GM18873 (cell line): ENCODE results near the gene DTNB.
"Not testable (repeated sequence)": the region's sequence is repeated elsewhere in the genome, so short reads cannot be mapped to it uniquely, and the experiment has no call there.

Source experiments
- ATAC-seq: cut with Tn5 transposase; IDR thresholded peaks from one replicate; pipeline ENCODE4 v1.9.1; 2021; ENCODE audit warnings: mild to moderate bottlenecking, moderate library complexity, moderate number of reproducible peaks; ENCODE audit not compliant: unreplicated experiment, low FRiP score

The DTNB gene

DNA sequence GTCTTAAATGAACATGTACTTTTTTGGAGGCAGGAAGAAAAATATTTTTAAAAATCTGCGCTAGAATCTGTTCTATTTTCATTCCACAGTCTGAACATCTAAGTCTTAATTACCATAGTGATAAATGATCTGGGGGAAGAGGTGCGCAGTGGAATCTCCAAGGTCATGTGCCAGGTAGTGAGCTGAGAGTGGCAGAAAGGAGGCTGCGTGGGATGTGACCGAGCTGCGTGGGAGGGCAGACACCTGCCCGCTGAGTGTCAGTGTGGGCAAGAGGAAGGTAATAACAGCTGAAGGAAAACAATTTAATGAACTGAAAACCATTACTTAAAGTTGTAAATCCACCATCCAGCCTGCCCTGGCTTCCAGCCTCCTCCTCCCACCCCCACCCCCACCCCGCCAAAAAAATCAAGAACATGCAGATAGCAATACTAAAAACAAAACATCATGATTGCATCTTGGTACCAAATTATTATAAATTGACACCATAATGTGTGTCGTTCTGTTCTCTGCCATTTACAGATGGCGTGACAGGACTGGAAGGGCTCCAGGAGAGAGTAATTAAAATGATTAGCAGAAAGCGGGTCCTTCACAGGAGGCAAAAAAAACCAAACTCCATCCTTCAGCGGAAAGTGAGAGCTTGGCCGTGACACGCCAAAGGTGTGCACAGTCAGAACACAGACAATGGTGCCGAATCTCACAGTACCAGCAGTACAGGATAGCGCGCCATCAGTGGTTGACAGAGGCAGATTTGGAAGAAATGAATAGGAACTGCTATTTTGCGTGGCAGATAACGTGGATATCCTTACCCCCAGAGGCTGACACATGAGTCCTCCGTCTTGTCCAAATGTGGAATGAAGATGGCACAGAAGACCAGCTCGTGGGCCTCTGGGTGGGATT lies 11.4 kb upstream of the DTNB start:
- ATAC-seq = no peak

DNA sequence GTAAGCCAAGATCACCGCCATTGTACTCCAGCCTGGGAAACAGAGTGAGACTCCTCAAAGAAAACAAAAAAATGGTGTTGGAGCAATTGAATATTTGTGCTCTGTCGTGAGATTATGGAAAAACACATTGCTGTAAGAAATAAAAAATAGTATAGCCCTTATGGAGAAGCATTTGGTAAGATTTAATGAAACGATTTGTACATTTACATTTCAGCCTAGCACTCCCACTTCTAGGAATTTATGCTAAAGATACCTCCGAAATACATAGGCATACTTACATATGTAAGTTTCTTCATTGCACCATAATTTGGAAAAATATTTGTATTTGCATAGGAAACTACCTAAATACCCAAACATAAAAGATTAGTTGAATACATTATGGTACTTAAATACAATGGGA lies 8.7 kb upstream of the DTNB start:
- ATAC-seq = no peak

DNA sequence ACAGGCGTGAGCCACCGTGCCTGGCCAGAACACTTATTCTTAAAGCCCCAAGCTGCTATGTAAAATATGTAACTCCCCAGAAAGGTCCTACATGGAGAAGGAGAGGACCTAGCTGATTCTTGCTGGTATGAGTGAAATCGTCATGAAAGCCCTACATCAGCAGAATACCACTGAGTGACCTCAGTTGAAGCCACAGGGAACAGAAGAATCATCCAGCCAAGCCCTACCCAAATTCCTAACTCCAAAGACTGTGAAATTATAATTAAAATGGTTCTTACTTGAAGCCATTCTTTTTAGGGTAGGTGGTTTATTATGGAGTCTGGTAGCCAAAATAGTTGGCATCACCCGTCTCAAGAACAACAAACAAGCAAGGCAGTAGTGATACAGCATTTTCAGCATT lies 4.5 kb upstream of the DTNB start:
- no peak for ATAC-seq

DNA sequence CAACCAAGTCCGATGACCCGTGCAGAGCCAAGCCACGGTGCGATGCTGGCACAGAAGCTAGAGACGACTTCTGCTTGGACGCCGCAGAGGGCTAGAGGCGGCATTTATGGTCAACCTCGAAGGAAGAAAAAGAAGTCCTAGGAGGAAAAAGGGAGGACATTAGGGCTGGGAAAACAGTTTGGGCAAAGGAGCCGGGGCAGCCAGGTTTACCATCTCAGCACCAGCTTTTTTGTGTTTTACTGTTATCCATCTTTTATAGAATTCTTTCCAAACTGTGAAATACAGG lies 643 bp upstream of the DTNB start:
- ATAC-seq = no peak

DNA sequence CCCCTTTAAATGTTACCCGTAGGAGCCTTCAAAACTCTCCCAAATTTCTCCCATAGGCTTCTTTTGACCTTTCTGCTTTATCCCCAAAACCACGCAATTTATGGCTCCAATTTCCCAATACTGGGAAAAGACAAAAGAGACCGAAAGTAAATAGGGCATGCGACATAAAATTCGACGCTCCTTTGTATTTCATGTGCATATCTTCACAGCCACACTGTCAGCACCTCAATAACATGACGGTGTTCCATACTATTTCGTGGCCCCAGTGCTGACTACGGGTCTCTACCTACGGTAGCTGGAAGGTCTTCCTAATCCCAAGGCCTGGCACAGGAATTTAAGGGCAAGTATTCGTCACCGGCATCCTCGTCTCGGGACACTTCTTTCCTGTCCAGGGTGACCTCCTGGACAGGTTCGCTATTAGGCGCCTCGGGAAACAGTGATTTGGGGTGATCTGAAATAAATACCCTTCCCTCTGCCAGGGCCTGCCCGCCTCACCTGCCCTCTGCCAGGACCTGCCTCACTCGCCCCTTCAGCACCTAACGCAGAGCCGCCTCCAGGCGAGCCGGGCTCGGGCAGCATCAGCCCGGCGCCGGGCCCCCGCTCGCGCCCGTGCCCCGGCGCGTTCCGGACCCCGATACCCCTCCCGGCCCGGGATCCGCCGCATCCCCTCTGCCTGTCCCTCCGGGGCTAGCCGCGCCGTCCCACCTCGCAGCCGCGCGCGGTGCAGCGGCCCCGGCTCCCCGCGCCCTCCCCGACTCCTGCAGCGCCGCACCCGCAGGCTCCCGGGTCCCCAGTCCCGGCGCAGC lies 680 bp downstream of the DTNB start:
- ATAC-seq = no peak

DNA sequence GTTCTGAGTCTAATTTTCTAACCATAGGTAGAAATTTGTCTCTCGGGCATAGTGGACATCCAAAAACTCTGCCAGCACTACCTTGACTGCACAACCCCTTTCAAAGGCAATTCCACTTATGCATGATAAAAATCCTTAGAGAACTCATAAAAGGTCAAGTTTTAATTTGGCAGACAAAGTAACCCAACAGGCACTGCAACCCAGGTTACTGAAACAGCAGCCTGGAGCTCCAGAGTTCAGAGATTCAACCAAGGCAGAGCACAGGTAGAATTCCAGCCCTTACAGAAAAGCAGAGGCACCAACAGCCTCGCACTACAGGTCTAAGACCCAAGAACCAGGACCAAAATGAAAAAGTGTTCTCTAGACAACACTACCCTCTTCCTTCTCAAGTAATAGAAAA lies 1.8 kb downstream of the DTNB start:
- ATAC-seq = no peak

DNA sequence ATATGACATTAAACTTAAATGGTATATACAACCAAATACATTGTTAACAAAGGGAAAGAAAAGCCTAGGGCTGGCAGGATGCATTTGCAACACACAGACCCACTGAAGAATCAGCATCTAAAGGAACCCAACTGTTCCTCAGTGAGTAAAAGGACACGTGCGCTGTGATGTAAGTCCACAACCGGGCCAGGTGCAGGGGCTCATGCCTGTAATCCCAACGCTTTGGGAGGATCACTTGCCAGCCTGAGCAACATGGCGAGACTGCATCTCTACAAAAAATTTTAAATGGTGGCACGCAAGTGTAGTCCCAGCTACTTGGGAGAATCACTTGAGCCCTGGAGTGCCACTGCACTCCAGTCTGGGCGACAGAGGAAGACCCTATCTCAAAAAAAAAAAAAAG lies 3.9 kb downstream of the DTNB start:
- no peak for ATAC-seq

DNA sequence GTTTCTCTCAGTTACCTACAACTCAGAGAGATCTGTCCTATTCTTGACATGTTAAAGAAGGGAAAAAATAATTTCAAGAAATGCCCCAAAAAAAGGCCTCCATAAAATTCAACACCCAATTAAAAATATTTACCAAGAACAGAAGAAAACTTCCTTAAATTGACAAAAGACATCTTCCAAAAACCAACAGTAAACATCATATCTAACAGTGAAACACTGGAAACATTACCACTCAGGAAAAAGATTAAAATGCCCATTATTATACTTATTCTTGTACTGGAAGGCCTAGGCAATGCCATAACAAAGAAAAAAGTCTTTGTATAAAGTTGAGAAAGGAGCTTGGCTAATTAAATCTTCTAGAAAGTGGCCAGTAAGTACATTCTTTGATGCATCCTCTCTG lies 7.2 kb downstream of the DTNB start:
- no peak for ATAC-seq

DNA sequence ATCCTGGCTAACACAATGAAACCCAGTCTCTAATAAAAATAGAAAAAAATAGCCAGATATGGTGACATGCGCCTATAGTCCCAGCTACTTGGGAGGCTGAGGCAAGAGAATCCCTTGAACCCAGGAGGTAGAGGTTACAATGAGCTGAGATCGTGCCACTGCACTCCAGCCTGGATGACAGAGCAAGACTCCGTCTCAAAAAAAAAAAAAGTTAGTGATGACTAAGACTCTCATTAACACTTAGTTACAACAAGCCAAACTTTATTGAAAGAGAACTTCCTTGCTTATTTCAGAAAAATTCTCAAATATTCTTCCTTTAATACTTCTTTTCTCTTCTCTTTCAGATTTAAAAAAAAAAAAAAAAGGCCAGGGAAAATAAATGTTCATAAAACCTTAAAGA lies 7.9 kb downstream of the DTNB start:
- not testable (repeated sequence) for ATAC-seq

DNA sequence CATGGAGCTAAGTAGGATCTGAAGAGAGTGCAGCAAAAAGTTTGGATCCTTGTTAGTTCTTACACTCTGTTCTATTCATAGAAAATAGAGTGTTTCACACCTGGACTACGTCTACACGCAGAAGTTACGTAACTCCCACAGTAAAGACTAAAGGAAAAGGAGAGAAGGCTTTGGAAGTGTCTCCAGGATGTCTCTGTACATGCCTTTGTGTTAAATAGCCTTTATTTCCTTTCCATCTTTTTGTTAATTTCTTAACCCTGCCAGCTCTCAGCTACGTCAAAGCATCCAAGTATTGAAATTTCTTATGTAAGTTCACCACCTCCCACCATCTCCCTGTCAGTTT lies 8.4 kb downstream of the DTNB start:
- ATAC-seq = no peak

DNA sequence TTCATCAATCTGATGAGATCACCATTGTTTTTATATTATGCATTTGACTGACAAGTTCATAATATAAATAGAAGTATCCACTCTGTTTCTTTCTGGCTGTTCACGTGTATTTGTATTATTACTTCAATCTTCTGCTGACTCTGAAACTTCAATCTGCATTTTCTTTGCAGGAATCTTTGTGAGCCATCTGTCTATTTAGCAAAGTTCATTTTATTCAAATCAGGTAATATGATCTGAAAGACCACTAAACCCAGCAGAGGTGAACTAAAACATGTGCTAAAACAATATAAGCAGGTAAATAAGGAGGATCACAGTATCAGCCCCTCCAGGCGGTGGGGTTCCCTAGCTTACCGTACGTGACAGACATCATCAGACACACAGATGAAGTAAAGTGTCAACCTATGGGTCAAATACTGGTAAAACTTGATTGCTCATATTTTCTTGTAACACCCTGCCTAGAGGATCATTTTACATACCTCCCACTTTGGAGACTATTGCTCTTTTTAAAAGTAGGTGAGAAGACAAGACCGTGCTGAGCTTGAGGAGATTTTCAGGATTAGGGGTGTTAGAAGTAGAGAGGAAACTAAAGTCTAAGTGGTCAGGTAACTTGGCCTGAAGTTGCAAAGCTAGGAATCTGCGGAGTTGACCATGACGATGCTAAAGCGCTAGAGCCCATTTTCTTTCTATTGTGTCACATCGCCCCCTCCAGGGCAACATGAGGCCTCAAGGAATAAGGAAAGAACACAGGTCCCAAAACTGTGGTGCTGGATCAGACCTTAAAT lies 9.0 kb downstream of the DTNB start:
- no peak for ATAC-seq

DNA sequence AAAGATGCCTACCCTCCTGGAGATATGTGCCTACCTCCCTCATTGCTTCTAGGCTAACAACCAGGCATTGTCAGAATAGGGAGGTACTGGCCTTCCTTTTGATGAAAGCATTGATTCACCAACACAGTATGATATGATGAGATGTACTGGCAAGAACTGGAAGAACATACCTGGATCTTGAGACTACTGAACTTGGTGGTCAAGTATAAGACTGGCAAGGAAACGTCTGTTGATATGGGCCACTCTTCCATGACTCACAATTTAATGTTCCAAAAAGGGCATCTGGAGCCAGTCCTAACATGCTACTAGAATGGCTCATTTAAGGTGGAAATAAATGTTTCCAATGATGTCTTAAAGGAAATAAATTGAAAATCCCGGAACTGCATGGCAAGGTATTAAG lies 18.1 kb downstream of the DTNB start:
- ATAC-seq = no peak

DNA sequence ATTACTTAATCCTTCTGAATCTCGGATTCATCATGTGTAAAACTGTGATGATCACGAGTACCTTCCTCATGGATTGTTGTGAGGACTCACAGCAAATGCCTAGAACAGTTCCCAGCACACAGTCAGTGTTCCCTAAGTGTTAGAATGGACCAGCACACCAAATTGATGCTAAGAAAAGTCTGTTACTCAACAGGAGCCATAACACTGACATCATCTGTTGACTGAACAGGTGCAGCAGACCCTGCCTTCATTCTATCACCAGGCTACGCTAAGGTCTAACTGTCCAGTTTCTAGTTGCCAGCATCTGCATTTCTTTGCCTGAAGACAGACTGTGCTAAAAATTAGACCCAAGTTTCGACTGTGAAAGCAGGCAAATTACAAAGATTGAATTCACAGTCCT lies 18.6 kb downstream of the DTNB start:
- no peak for ATAC-seq

DNA sequence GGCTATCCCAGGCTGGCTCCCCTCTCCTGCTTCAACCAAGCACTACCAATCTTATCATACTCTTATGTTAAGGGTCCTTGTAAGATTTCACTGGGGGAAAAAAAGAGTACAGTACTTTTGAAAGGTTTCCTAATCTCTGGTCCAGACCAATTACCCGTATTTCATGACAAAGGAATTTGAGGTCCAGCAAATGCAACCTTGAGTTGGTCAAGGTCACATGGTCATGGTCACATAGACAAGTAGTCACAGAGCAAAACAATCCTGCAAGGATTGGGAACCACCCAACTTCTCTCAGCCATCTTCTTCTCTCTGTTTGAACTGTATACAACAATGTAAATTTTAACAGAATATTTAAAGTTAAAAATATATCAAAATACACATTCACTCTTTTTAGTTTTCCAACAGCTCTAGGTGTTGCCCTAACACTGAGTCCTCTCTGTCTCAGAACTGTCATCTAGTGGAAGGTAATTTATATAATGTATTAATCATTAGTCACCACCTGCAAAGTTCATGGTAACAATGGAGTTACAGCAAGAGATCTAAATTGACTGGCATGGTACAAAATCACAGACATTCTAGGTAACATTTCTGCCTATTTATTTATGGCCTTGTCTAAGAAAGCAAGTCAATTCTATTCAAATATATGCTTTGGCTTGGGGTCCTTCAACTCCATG lies 21.5 kb downstream of the DTNB start:
- ATAC-seq = no peak

DNA sequence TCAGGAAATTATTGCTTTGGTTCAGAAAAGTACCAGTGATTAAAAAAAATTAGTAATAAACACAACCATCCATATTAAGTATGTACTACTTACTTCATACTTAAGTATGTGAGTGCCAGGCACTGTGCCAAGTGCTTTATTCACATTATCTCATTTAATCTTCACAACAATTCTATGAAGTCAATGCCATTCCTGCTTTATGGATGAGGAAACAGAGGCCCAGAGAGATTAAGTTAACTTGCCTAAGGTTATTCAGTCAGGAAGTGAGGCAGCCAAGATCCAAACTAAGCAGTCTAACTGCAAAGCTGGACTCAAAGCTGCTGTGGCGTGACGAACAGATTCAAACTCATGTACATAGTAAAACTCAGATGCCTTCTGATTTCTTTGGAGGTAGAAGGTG lies 22.3 kb downstream of the DTNB start:
- ATAC-seq = no peak

DNA sequence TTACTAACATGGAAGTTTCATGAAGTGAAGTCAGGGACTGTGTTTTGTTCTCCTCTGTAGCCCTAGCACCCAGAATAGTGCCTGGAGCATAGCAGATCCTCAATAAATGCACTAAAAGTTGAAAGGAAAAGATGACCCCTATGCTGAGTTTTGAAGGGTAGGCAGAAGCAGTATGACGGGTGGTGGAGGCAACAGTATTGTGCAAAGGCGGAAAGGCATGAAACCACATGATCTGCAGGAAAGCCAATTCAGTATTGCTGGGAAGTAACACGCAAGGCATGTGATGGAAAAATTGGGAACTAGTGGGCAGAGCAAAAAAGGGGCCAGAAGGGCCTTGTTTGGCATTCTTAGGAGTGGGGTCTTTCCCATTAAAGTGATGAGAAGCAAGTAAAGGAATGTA lies 23.1 kb downstream of the DTNB start:
- no peak for ATAC-seq

DNA sequence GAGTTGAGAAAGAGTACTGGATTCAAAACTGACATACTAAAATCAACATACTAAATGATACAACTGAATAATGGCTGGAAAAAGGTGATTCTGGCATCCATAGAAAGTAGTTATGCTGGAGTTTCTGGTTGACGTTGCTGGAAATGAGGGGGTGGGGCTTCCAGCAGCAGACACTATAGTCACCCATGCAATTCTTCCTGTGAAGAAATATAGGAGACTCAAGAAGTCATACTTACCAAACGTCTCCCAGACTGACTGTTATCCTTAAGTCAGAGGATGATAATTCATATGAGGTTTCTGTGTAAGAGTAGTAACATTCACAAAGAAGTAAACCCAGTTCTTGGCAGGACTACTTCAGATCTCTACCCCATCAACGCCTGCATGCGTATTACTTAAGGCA lies 23.6 kb downstream of the DTNB start:
- no peak for ATAC-seq

DNA sequence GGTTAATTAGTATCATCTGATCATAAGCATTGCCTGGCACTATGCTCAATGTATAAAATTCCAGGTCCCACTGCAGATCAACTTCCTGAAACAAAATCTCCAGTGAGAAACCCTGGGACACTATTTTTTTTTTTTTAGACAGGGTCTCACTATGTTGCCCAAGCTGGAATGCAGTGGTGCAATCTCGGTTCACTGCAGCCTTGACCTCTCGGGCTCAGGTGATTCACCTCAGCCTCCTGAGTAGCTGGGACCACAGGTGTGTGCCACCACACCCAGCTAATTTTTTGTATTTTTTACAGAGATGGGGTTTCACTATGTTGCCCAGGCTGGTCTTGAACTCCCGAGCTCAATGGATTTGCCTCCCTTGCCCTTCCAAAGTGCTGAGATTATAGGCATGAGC lies 31.1 kb downstream of the DTNB start:
- ATAC-seq = no peak

DNA sequence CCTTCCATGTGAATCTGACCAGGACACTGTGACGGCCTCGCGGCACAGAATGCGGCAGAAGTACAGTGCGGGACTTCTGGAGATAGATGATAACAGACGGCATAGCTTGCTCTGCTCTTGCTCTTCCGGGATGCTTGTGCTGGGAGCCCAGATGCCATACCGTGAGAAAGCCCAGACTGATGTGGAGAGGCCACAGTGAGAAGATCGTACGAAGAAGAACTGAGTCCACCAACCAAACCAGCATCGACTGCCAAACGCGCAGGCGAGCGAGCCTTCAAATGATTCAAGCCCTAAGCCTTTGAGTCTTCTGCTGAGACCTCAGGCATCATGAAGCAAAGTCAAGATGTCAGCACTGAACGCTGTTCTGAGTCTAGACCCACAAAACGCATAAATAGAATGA lies 33.7 kb downstream of the DTNB start:
- ATAC-seq = no peak

DNA sequence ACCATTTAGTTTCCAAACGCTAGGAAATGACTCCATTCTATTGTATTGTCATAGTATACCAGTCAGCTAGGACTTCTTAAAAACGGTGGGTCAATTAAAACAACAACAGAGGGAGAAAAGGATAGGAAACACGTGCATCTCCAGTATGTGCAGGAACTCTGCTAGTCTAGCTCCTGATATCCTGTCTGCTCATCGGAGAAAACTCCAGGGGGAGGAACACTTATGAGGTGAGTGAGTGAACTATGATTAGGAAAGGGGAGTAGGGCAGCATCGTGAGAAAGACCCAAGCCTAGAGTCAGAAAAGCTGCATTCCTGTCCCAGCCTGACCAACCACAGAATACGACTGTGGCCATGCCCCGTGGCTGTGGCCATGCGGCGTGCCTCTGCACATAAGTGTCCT lies 34.2 kb downstream of the DTNB start:
- ATAC-seq = no peak

DNA sequence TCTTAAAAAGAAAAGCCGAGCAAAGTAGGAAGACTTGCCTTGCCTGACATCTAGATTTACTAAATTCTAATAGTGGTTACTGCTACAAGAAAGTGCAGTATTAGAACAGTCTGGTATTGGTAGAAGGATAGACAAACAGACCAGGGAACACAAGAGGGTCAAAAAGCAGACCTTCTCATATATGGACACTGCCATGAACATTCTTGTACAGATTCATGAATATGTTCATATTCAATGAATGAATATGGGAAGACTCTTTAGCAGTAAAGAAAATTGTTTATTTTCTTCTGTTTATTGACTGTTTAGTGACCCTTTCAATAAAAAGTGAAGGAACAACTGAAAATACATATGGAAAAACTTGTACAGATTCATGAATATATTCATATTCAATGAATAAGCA lies 37.6 kb downstream of the DTNB start:
- ATAC-seq = no peak
